WTC11 (cell line): Measurements from ENCODE around the gene TBX4. TPM values are rescaled to one million over a fixed set of nuclear protein-coding genes. Genes with fewer than 3 reads are reported as not detected.

Experiments used
- ATAC-seq: fragments of 200-7000 bp; cut with Tn5 transposase; 2 replicates; pipeline ENCODE4 v1.10.0; 2021; ENCODE audit warnings: mild to moderate bottlenecking, moderate library complexity
- CTCF ChIA-PET: fragments of 300-600 bp; sonication (Branson Sonifier 250); formaldehyde crosslinking; loops from one replicate; lab custom pipeline; 2021; ENCODE audit warnings: antibody characterized with exemption; lab: Charles Lee
- POLR2A ChIA-PET: fragments of 350-600 bp; sonication (Branson Sonifier 250); formaldehyde crosslinking; loops from one replicate; lab custom pipeline; 2021; ENCODE audit warnings: antibody characterized with exemption; lab: Charles Lee
- DNase-seq: peaks from one replicate; pipeline ENCODE4 v3.0.0; 2021; ENCODE audit warnings: low spot score
- H3K27ac Mint-ChIP-seq: 2 replicates; pipeline ENCODE4 v1.8.0; 2021; ENCODE audit warnings: mixed read lengths
- H3K27me3 Mint-ChIP-seq: 2 replicates; pipeline ENCODE4 v1.8.0; 2021; ENCODE audit warnings: low read depth, mild to moderate bottlenecking, moderate library complexity, mixed read lengths
- H3K36me3 Mint-ChIP-seq: 2 replicates; pipeline ENCODE4 v1.8.0; 2021; ENCODE audit warnings: mixed read lengths
- H3K4me1 Mint-ChIP-seq: 2 replicates; pipeline ENCODE4 v1.8.0; 2022; ENCODE audit warnings: mixed read lengths
- H3K4me3 Mint-ChIP-seq: 2 replicates; pipeline ENCODE4 v1.8.0; 2021; ENCODE audit warnings: mild to moderate bottlenecking, moderate library complexity, mixed read lengths
- H3K9me3 Mint-ChIP-seq: 2 replicates; pipeline ENCODE4 v1.8.0; 2021; ENCODE audit warnings: mixed read lengths
- AR ChIP-seq: fragments of 250-450 bp; sonication (Bioruptor Pico); IDR thresholded peaks from 2 replicates; pipeline ENCODE4 v1.9.0; 2021; ENCODE audit warnings: mild to moderate bottlenecking
- CBFB ChIP-seq: sonication (generic); formaldehyde crosslinking; IDR thresholded peaks from 2 replicates; pipeline ENCODE4 v1.8.1; 2022; ENCODE audit warnings: mild to moderate bottlenecking, low read depth, missing genetic modification reagents
- CDX4 ChIP-seq: fragments of 250-450 bp; sonication (Bioruptor Pico); IDR thresholded peaks from 2 replicates; pipeline ENCODE4 v1.9.0; 2021; ENCODE audit warnings: moderate library complexity, mild to moderate bottlenecking, inconsistent platforms, borderline replicate concordance
- EMX1 ChIP-seq: fragments of 250-450 bp; sonication (Bioruptor Pico); IDR thresholded peaks from 2 replicates; pipeline ENCODE4 v1.8.0; 2021; ENCODE audit warnings: mild to moderate bottlenecking
- ERG ChIP-seq: fragments of 250-450 bp; sonication (Bioruptor Pico); IDR thresholded peaks from 2 replicates; pipeline ENCODE4 v1.8.0; 2021; ENCODE audit warnings: mild to moderate bottlenecking
- FOXJ3 ChIP-seq: sonication (generic); formaldehyde crosslinking; IDR thresholded peaks from 2 replicates; pipeline ENCODE4 v1.9.0; 2021; ENCODE audit warnings: missing genetic modification reagents, mild to moderate bottlenecking, borderline replicate concordance
- FOXK1 ChIP-seq: sonication (generic); formaldehyde crosslinking; IDR thresholded peaks from 2 replicates; pipeline ENCODE4 v1.8.0; 2022; ENCODE audit warnings: mild to moderate bottlenecking, moderate library complexity, missing genetic modification reagents
- JUN ChIP-seq: sonication (generic); formaldehyde crosslinking; IDR thresholded peaks from 2 replicates; pipeline ENCODE4 v1.8.0; 2023; ENCODE audit warnings: mild to moderate bottlenecking, missing genetic modification reagents
- NR1H2 ChIP-seq: sonication (generic); formaldehyde crosslinking; IDR thresholded peaks from 2 replicates; pipeline ENCODE4 v1.9.0; 2021; ENCODE audit warnings: mild to moderate bottlenecking, moderate library complexity, missing genetic modification reagents
- RELA ChIP-seq: sonication (generic); formaldehyde crosslinking; IDR thresholded peaks from 2 replicates; pipeline ENCODE4 v1.8.1; 2022; ENCODE audit warnings: missing genetic modification reagents, mild to moderate bottlenecking, borderline replicate concordance
- STAT6 ChIP-seq: sonication (generic); formaldehyde crosslinking; conservative IDR thresholded peaks from 2 replicates; pipeline ENCODE4 v1.8.1; 2023; ENCODE audit warnings: mild to moderate bottlenecking, low read depth, missing genetic modification reagents, moderate library complexity
- ZNF232 ChIP-seq: sonication (generic); formaldehyde crosslinking; IDR thresholded peaks from 2 replicates; pipeline ENCODE4 v1.8.0; 2022; ENCODE audit warnings: mild to moderate bottlenecking, missing genetic modification reagents
- ZNF425 ChIP-seq: fragments of 250-450 bp; sonication (Bioruptor Pico); conservative IDR thresholded peaks from 2 replicates; pipeline ENCODE4 v1.9.0; 2021; ENCODE audit warnings: mild to moderate bottlenecking
- ZSCAN18 ChIP-seq: fragments of 250-450 bp; sonication (Bioruptor Pico); IDR thresholded peaks from 2 replicates; pipeline ENCODE4 v2.1.2; 2022; ENCODE audit warnings: mild to moderate bottlenecking, moderate library complexity
- total RNA-seq: library from RNA; stranded (reverse); gene quantifications from 3 replicates; pipeline ENCODE4 v1.2.3, GENCODE V29; 2021
- TF ChIP-seq, protein P1 (sequence below): sonication (generic); formaldehyde crosslinking; IDR thresholded peaks from 2 replicates; pipeline ENCODE4 v1.8.1; 2023; ENCODE audit warnings: mild to moderate bottlenecking, missing genetic modification reagents
- TF ChIP-seq, protein P2 (sequence below): sonication (generic); formaldehyde crosslinking; IDR thresholded peaks from 2 replicates; pipeline ENCODE4 v1.8.0; 2022; ENCODE audit warnings: mild to moderate bottlenecking, missing genetic modification reagents
- TF ChIP-seq, protein P3 (sequence below): sonication (generic); formaldehyde crosslinking; IDR thresholded peaks from 2 replicates; pipeline ENCODE4 v1.8.1; 2023; ENCODE audit warnings: mild to moderate bottlenecking, missing genetic modification reagents

Gene TBX4
- total RNA-seq, 1 experiment from 2014 or later: not detected

DNA sequence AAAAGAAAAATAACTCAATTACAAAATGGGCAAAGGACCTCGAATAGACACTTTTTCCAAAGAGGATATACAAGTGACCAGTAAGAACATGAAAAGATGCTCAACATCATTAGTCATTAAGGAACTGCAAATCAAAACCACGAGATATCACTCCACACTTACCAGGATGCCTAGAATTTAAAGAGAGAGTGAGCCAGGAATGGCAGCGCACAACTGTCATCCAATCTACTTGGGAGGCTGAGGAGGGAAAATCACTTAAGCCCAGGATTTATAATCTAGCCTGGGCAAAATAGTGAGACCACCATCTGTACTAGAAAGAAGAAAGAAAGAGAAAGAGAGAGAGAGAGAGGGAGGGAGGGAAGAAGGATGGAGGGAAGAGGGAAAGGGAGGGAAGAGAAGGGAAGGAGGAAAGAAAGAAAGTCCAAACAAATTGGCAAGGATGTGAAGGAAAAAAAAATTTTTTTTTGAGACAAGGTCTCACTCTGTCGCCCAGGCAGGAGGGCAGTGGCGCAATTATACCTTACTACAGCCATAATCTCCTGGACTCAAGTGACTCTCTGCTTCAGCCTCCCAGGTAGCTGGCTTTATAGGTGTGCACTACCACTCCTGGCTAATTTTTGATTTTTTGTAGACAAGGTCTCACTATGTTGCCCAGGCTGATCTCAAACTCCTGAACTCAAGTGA, 30.0 kb upstream of the TBX4 start:
- TF ChIP-seq, protein P1, sequence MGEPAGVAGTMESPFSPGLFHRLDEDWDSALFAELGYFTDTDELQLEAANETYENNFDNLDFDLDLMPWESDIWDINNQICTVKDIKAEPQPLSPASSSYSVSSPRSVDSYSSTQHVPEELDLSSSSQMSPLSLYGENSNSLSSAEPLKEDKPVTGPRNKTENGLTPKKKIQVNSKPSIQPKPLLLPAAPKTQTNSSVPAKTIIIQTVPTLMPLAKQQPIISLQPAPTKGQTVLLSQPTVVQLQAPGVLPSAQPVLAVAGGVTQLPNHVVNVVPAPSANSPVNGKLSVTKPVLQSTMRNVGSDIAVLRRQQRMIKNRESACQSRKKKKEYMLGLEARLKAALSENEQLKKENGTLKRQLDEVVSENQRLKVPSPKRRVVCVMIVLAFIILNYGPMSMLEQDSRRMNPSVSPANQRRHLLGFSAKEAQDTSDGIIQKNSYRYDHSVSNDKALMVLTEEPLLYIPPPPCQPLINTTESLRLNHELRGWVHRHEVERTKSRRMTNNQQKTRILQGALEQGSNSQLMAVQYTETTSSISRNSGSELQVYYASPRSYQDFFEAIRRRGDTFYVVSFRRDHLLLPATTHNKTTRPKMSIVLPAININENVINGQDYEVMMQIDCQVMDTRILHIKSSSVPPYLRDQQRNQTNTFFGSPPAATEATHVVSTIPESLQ (CRISPR knock-in tag): no peak
- no peak for TF ChIP-seq ZNF232 (CRISPR knock-in tag)
- no peak for TF ChIP-seq ZNF425 (CRISPR knock-in tag)
- no peak for TF ChIP-seq FOXK1 (CRISPR knock-in tag)
- no peak for TF ChIP-seq ZSCAN18 (CRISPR knock-in tag)
- TF ChIP-seq AR (CRISPR knock-in tag): no peak
- TF ChIP-seq CBFB (CRISPR knock-in tag): no peak
- no peak for TF ChIP-seq RELA (CRISPR knock-in tag)
- no peak for TF ChIP-seq FOXJ3
- TF ChIP-seq, protein P2, sequence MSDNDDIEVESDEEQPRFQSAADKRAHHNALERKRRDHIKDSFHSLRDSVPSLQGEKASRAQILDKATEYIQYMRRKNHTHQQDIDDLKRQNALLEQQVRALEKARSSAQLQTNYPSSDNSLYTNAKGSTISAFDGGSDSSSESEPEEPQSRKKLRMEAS (CRISPR knock-in tag): no peak
- no peak for TF ChIP-seq ERG (CRISPR knock-in tag)
- no peak for TF ChIP-seq CDX4 (CRISPR knock-in tag)
- no peak for TF ChIP-seq EMX1
- TF ChIP-seq, protein P3, sequence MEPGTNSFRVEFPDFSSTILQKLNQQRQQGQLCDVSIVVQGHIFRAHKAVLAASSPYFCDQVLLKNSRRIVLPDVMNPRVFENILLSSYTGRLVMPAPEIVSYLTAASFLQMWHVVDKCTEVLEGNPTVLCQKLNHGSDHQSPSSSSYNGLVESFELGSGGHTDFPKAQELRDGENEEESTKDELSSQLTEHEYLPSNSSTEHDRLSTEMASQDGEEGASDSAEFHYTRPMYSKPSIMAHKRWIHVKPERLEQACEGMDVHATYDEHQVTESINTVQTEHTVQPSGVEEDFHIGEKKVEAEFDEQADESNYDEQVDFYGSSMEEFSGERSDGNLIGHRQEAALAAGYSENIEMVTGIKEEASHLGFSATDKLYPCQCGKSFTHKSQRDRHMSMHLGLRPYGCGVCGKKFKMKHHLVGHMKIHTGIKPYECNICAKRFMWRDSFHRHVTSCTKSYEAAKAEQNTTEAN (CRISPR knock-in tag): no peak
- no peak for TF ChIP-seq JUN (CRISPR knock-in tag)
- TF ChIP-seq STAT6 (CRISPR knock-in tag): no peak
- no peak for TF ChIP-seq NR1H2
- no peaks in the 10 kb centered on the region for H3K9me3 Mint-ChIP-seq
- no peak overlapping the region for H3K27ac Mint-ChIP-seq
- H3K36me3 Mint-ChIP-seq: no peaks in the 10 kb centered on the region
- ChIA-PET POLR2A (no interaction called here), CTCF (no interaction called here)
- no peak for DNase-seq
- peaks cover 26% of the 10 kb centered on the region for H3K27me3 Mint-ChIP-seq
- H3K4me3 Mint-ChIP-seq: no peak overlapping the region
- peaks cover 7% of the 10 kb centered on the region for H3K4me1 Mint-ChIP-seq
- ATAC-seq: no peak
